GM21528 (cell line): ENCODE data around the gene PRMT3.
"Not testable (repeated sequence)": the region's sequence is repeated elsewhere in the genome, so short reads cannot be mapped to it uniquely, and the experiment has no call there.

Experiments used
- ATAC-seq: cut with Tn5 transposase; IDR thresholded peaks from one replicate; pipeline ENCODE4 v1.9.1; 2021; ENCODE audit warnings: mild to moderate bottlenecking, moderate library complexity; ENCODE audit not compliant: unreplicated experiment, low FRiP score

PRMT3 gene

GRCh38 chr11:20373568-20374209, 13.8 kb upstream of the PRMT3 start:
- ATAC-seq: no peak

GRCh38 chr11:20374741-20375300, 12.7 kb upstream of the PRMT3 start:
- ATAC-seq: no peak

DNA sequence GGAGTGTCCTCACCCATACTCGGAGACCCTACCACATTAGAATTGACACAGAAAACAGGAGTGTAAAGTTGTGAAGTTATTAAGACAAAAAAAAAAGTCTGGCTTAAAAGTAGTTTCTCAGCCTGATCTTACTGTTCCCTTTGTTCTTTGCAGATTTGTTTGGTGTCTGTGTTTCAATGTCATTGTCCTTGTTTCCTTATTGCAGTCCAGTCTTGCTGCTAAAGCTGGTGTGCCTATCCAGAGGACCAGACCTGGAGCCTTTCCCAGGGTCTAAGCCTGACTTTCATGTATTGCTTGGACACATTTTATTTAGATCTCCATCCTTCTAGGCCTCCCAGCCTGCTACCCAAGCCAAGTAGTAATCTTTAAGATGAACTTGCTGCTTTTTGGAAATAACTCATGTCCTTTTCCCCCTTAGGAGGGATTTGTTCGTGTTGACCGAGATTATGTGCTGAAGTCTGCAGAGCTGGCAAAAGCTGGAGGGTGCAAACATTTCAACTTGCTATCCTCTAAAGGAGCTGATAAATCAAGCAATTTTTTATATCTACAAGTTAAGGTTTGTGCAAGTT, 11.3 kb upstream of the PRMT3 start:
- no peak for ATAC-seq

DNA sequence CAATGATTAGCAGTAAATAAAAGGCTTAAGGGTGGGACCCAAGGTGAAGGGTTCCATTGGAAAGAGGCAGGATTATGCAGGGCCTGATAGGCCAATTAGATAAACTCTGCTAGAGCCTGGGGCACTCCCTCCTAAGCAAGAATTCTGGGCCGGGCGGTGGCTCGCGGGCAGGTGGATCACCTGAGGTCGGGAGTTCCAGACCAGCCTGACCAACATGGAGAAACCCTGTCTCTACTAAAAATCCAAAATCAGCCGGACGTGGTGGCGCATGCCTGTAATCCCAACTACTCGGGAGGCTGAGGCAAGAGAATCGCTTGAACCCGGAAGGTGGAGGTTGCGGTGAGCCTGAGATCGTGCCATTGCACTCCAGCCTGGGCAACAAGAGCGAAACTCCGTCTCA, 1.5 kb upstream of the PRMT3 start:
- not testable (repeated sequence) for ATAC-seq

GRCh38 chr11:20388096-20389055, 860 bp downstream of the PRMT3 start:
- ATAC-seq: peak; percentile 37

GRCh38 chr11:20397281-20397680, 9.8 kb downstream of the PRMT3 start:
- ATAC-seq: peak; percentile 89

DNA sequence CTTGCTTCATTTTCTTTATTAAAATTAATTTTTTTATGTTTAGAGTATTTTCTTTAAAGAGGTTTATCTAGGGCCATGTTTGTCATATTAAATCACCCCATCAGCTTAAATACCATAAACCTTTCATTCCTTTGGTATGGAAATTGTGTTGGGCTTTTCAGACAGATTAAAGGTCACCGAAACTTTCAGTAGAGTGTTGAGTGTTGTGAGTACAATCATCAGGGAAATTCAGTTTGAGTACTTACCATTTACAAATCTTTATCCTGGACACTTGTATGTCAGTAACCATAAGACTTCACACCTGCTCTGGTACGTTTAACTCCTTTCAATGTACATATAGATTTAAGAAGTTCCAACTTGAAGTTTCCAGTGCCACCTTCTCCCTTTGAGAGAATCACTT, 12.0 kb downstream of the PRMT3 start:
- no peak for ATAC-seq

- no peak for ATAC-seq
Observed at GRCh38 chr11:20403059-20403458, 15.5 kb downstream of the PRMT3 start.

GRCh38 chr11:20406484-20406883, 19.0 kb downstream of the PRMT3 start:
- no peak for ATAC-seq

DNA sequence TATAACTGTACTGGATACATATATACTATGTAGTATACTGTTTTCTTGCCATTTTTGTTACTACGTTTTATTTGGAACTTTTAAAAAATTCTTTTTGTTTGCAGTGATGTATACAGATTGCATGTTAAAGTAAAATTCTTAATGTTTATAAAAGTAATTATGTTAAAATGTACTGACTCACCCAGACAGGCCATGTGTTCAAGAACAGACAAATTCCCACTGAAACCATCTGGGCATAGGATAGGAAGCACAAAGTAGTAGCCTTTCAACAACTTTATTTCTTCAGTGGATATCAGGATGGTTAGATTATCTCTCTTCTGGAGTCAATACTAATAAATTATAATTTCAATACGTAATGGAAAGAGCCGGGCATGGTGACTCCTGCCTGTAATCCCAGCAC, 19.8 kb downstream of the PRMT3 start:
- ATAC-seq: no peak

GRCh38 chr11:20415432-20415831, 27.9 kb downstream of the PRMT3 start:
- no peak for ATAC-seq

GRCh38 chr11:20417771-20418170, 30.3 kb downstream of the PRMT3 start:
- no peak for ATAC-seq

GRCh38 chr11:20421946-20422345, 34.4 kb downstream of the PRMT3 start:
- ATAC-seq: no peak

GRCh38 chr11:20429216-20429615, 41.7 kb downstream of the PRMT3 start:
- no peak for ATAC-seq

GRCh38 chr11:20438637-20439036, 51.1 kb downstream of the PRMT3 start:
- no peak for ATAC-seq

DNA sequence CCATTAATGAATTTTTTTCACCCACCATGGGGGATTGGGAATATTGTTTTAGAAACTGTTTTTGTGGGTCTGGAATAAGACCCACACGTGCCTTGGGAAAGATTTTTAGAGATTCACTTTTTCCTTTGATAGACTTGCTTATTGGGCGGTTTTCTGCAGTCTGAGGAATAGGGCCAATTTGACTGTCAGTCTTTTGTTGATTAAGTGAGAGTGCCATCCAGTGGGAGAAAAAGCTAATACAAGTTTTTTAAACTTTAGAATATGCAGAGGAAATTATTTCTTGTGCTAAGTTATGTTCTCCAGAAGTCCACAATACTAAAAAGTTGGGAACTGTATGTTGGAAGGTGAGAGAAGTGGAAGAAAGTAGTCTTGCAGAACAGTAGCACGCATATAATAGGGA, 56.1 kb downstream of the PRMT3 start:
- ATAC-seq: no peak

- ATAC-seq: no peak
Observed at GRCh38 chr11:20444535-20444934, 57.0 kb downstream of the PRMT3 start.

- no peak for ATAC-seq
Observed at GRCh38 chr11:20448834-20449233, 61.3 kb downstream of the PRMT3 start.

GRCh38 chr11:20450829-20451228, 63.3 kb downstream of the PRMT3 start:
- no peak for ATAC-seq

- ATAC-seq: no peak
Observed at GRCh38 chr11:20451568-20451967, 64.1 kb downstream of the PRMT3 start.

DNA sequence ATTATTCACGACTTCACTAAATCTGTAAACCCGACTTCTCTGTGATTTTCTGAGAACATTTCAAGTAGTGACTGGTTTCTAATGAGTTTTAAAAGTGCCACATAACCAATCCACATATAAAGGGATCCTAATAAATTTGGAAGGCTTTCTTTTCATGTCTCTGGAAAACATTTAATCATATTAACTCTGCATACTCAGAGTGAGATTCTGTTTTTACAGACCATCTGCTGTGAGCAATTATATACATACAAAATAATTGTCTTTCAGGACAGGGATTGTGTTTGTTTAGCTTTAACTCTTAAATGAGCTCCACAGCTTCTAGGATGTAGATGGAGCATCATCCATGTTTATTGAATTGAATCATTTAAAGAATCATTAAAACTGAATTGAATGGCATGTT, 65.1 kb downstream of the PRMT3 start:
- ATAC-seq: no peak
